NCI-H82 treated with DMSO at 0.1 percent for 48 hours (cell line): Measurements from ENCODE around the gene ZNF728.
"Not testable (repeated sequence)": the region's sequence is repeated elsewhere in the genome, so short reads cannot be mapped to it uniquely, and the experiment has no call there.

Experiments
- DNase-seq: peaks from one replicate; lab custom pipeline; 2025; ENCODE audit not compliant: unreplicated experiment; lab: John Stamatoyannopoulos, UW

ZNF728 gene

DNA sequence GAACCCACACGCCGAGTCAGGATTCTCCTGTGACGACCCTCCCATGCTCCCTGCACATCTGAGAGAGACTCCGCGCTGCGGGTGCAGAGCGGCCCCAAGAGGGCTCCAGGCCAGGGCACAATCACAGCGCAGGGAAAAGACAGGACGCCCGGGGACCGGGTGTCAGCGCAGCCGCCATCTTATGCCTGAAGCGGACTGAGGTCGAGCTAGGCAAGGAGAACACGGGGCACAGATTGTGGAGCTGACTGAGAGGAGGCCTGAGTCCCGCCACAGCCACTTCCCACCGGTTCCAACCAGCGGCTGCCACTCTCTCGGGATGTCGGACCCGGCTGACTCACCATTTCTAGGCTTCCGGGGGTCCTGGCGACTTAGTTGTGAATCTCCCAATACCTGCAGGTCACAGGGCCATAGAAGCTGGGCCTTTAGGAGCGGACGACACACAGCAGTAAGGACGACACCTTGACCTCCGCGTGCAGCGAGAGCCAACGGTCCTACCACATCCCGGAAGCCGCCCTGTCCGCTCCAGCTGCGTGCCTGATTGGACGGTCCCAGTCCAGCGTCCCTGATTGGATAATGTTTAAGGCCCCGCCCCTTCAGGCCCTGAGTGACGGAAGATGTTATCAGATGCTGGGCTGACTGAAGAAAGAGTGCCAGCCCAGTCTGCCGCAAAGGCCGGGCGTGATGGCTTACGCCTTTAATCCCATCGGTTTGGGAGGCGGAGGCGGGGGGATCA lies at the start of gene ZNF728:
Gene ZNF728, minus strand, starts transcription at position 487 of the 733 bp plus-strand sequence. Its CDS starts 146 bp downstream, at position 341.
- no peak for DNase-seq

DNA sequence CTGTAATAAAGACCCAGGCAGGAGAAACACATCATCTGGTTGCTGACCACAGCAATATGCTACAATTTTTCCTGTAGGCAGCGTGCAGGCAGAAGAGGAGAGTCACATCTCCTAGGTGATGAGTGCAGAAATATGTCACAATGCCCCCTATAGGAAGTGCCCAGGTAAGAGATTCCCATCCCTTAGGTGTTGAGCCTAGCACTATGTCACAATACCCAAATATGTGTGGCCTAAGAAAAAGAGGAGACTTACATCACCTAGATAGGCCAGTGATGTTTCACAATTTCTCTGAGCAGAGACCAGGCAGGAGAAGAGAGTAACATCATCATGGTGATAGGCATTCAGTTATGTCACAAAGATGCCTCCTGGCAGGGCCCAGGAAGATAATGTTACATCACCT lies 49.4 kb upstream of the ZNF728 start:
- no peak for DNase-seq

DNA sequence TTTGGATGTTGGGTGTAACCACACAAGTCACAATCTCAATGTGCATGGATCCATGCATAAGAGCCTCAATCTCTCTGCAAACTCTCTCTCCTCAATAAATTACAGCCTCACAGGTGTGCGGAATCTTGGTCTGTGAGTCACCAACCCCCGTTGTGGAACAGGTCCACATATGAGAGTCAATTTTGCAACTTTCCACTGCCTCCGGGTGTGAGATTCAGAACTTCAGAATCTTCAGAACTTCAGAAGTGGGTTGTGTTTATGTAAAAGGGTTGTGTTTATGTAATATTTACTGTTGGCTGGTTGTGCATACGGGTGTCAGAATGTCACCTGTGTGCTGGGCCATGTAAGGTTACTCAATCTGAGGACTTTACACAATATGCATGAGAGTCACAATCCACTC lies 46.3 kb upstream of the ZNF728 start:
- no peak for DNase-seq

DNA sequence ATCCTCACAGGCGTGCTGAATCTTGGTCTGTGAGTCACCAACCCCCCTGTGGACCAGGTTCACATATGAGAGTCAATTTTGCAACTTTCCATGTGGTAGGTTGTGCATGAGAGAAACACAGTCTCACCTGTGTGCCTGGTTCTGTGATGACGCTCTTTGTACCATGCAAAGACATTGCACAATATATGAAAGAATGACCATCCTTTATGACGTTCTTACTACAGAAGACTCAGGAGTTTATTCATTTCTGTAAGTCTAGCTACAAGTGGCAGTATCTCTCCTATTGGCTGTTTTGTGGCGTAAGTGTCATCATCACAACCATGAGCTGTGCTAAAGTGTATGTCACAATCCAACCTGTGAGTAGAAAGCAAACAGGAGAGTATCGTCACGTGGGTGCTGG lies 43.8 kb upstream of the ZNF728 start:
- no peak for DNase-seq

DNA sequence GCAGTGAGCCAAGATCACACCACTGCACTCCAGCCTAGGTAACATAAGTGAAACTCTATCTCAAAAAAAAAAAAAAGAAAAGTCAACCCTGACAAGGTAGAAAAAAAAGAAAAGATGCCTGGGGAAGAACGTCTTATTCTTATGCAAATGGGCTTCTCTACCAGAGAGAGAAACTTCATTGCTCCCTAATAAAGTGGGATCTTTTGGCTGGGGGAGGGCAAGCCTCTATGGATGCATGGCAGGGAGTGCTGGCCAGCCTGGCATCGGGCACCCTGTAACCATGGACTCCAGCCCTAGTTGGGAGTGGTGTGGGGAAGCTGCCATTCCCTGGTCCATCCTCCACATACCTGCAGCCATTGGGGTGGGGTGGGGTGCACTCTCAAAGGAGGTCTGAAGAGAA lies 30.7 kb upstream of the ZNF728 start:
- no peak for DNase-seq

DNA sequence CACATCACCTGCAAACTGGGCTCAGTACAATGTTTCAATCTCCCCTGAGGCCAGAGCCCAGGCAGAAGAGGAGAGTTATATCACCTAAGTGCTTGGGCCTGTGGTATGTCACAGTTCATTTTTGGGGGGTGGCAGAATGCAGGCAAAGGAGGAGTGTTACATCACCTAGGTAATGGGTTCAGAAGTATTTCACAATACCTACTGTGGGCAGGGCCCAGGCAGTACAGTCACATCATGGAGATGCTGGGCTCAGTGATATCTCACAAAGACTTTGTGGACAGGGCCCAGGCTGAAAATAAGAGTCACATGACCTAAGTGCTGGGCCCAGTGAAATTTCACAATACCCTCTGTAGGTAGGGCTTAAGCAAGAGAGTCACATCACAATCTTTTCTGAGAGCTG lies 12.7 kb upstream of the ZNF728 start:
- DNase-seq, result no peak

DNA sequence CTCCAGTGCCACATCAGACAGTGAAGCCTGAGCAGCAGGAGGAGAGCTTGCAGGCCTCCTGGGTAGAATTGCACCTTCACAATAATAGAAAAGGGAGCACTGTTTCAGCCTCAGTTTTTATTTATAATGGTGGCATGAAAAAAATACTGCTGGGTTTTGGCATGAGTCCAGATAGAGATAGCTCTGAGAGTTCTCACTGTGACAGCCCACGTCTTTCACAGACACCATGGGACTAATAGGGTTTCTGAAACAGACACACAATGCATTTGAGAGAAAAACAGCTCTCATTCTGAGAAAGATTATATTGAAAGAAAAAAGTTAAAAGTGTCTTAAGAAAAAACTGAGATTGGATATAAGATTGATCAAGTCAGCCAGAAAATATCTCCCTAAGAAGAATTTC lies 8.0 kb downstream of the ZNF728 start:
- DNase-seq, result not testable (repeated sequence)

DNA sequence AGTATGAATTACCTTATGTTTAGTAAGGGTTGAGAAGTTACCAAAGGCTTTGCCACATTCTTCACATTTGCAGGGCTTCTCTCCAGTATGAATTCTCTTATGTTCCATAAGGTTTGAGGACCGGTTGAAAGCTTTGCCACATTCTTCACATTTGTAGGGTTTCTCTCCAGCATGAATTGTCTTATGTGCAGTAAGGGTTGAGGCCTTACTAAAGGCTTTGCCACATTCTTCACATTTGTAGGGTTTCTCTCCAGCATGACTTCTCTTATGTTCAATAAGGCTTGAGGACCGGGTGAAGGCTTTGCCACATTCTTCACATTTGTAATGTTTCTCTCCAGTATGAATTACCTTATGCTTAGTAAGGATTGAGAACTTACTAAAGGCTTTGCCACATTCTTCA lies 26.7 kb downstream of the ZNF728 start:
- DNase-seq, result no peak

DNA sequence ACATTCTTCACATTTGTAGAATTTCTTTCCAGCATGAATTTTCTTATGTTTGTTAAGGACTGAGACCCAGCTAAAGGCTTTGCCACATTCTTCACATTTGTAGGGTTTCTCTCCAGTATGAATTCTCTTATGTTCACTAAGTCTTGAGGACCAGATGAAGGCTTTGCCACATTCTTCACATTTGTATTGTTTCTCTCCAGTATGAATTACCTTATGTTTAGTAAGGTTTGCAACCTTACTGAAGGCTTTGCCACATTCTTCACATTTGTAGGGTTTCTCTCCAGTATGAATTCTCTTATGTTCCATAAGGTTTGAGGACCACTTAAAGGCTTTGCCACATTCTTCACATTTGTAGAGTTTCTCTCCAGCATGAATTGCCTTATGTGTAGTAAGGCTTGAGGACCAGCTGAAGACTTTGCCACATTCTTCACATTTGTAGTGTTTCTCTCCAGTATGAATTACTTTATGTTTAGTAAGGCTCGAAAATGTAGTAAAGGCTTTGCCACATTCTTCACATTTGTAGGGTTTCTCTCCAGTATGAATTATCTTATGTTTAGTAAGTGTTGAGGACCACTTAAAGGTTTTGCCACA lies 27.3 kb downstream of the ZNF728 start:
- not testable (repeated sequence) for DNase-seq

DNA sequence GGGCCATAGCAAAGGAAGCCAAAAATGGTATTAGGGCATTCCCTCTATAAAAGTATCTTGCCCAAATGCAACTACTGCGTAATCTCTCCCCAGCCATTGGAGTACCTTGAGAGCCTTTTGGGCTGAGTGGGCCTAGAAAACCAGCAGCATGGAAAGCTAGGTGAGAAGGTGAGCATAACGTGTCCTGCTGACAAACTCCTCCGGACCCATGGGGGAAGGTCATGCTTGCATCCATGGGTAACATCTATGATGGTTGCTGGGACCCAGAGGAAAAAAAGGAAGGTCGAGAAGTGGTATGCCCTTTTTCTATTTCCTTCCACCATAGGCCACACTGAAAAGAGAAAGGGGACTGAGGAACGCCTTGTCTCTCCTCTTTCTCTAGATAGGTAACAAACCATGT lies 57.4 kb downstream of the ZNF728 start:
- no peak for DNase-seq

DNA sequence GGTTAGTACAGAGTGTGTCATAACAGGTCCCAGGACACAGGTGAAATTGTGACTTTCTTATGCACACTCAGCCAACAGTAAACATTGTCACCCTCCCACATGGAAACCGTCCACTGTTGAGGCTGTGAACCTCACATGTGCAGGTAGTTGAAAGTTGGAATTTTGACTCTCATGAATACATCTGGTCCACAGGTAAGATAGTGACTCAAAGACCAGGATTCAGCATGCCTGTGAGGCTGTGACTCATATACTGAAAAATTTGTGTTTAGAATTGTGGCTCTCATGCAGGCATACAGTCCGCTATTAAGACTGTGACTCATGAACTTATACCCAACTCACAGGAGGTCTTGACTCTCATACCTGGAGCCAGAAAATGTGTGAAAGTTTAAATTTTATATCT lies 67.8 kb downstream of the ZNF728 start:
- DNase-seq, result no peak

DNA sequence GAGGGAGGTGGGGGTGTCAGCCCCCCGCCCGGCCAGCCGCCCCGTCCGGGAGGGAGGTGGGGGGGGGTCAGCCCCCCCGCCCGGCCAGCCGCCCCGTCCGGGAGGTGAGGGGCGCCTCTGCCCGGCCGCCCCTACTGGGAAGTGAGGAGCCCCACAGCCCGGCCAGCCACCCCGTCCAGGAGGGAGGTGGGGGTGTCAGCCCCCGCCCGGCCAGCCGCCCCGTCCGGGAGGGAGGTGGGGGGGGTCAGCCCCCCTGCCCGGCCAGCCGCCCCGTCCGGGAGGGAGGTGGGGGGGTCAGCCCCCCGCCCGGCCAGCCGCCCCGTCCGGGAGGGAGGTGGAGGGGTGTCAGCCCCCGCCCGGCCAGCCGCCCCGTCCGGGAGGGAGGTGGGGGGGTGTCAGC lies 75.4 kb downstream of the ZNF728 start:
- not testable (repeated sequence) for DNase-seq

DNA sequence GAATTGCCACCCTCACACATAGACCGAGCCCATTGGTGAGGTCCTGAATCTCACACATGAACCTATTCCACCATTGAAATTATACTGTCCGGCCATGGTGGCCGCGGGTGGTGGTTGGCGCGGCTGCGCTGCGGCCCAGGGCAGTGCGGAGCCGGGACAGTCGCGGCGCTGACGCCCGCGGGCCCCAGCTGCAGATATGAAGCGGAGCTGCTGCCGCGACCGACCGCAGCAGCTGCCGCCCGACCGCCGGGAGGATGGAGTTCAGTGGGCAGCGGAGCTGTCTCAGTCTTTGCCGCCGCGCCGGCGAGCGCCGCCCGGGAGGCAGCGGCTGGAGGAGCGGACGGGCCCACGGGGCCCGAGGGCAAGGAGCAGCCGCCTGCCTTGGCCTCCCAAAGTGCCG lies 77.8 kb downstream of the ZNF728 start:
- not testable (repeated sequence) for DNase-seq
